Epithelial cell of proximal tubule (primary cell): ENCODE data around the gene TREX2. TPM values are rescaled to one million over a fixed set of nuclear protein-coding genes. Genes with fewer than 3 reads are reported as not detected.

Experiments
- DNase-seq: peaks from one replicate; pipeline ENCODE4 v3.0.0-alpha.2; 2011; ENCODE audit warnings: low read depth
- H3K4me3 ChIP-seq: 2 replicates; pipeline ENCODE4 v1.5.1; 2011; ENCODE audit warnings: low read depth, mild to moderate bottlenecking, low read length
- CTCF ChIP-seq: conservative IDR thresholded peaks from 2 replicates; pipeline ENCODE4 v1.5.1; 2012; ENCODE audit warnings: low read depth, mild to moderate bottlenecking, low read length
- total RNA-seq: library from RNA; depleted of rRNA; stranded (reverse); fragments of >200 nt; gene quantifications from 2 replicates; pipeline ENCODE4 v1.2.3, GENCODE V29; 2015

Gene TREX2
- total RNA-seq, 1 donor from 2014 or later = not detected

- no peak for DNase-seq
- no peak for TF ChIP-seq CTCF
- H3K4me3 ChIP-seq = no peak overlapping the region
These were observed 39.7 kb upstream of the TREX2 start for GRCh38 chrX:153485396-153486080.

GRCh38 chrX:153482376-153483015, 36.6 kb upstream of the TREX2 start:
- no peak for TF ChIP-seq CTCF
- DNase-seq = no peak
- no peak overlapping the region for H3K4me3 ChIP-seq

GRCh38 chrX:153481043-153481442, 35.2 kb upstream of the TREX2 start:
- no peak overlapping the region for H3K4me3 ChIP-seq
- TF ChIP-seq CTCF = no peak
- no peak for DNase-seq

DNA sequence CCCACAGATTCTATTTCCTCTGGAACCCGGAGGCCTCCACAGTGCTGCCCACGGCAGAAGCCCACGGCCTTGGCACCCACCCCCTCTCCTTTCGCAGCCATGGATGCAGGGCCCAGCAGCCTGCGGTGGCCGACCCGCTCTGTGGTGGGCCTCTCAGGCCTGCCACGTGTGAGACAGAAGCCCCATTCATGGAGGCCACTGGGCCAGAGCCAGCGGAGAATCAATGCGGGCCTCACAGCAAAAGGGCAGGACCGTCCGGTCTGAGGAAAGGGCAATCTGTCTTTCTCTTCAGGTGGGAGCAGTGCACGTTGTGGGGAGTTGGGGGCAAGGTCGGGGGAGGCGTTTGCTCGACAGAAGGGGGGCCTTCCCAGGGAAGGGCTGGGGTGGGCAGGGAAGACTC, 32.9 kb upstream of the TREX2 start:
- TF ChIP-seq CTCF = no peak
- H3K4me3 ChIP-seq = no peak overlapping the region
- no peak for DNase-seq

DNA sequence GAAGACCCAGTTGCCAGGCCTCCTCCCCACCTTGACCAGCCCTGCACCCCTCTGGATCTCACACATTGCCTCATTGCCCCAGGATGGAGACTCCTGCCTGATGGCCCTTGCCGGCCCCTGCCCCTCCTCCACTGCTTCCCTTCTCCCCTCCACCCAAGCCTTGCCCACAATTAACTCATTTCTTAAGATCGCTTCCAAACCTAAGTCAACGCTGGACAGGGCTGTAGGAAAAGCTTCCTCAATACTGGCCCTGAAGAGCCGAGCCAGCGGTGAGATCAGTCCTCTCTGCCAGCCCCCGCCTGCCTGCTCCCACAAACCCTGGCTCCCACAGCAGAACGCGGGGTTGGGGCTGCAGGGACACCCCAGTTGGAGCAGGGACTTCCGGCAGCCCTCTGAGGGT, 32.0 kb upstream of the TREX2 start:
- no peak for DNase-seq
- H3K4me3 ChIP-seq = no peak overlapping the region
- TF ChIP-seq CTCF = no peak

DNA sequence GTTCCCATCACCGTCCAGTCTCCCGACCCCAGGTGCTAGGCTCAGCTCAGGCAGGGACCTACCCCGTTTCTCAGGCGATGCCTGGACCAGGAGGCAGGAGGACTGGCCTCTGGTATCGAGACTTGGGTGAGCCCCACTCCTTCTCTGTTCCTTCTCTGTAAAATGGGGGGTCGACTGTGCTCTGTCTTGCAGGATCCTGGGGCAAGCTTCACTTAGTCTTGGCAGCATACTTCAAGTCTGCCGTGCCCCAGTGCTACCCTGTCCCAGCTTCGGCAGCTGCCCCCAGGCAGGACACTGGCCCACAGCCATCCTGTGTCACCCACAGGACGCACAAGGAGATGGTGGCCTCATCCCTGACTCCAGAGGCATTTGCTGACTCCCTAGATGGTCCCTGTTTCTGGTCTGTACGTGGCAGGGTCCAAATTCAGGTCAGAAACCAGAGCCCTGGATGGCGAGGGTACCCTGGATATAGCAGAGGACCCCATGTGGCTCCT, 31.6 kb upstream of the TREX2 start:
- DNase-seq = no peak
- no peak overlapping the region for H3K4me3 ChIP-seq
- no peak for TF ChIP-seq CTCF
